Muscle layer of duodenum (tissue), 2 donors: ENCODE data around the gene ATXN2L.
A peak's percentile ranks its signal among the peaks of the same experiment; 100 is the strongest.
"Not testable (repeated sequence)": the region's sequence is repeated elsewhere in the genome, so short reads cannot be mapped to it uniquely, and the experiment has no call there.

Experiments used
- H3K27ac ChIP-seq: one replicate; pipeline ENCODE4 v1.7.0; 2013; ENCODE audit warnings: mild to moderate bottlenecking, low read length
- H3K27me3 ChIP-seq: one replicate; pipeline ENCODE4 v1.7.0; 2013; ENCODE audit warnings: low read depth, mild to moderate bottlenecking, control low read depth, low read length
- H3K36me3 ChIP-seq, 2 donors: one replicate each; pipeline ENCODE4 v1.7.0; 2013; ENCODE audit warnings: low read length in 2 of 2, control low read depth in 1 of 2, mild to moderate bottlenecking in 1 of 2; ENCODE audit not compliant: insufficient read depth in 2 of 2, control insufficient read depth in 1 of 2
- H3K4me1 ChIP-seq, 2 donors: one replicate each; pipeline ENCODE4 v1.7.0; 2013; ENCODE audit warnings: low read length in 2 of 2, mild to moderate bottlenecking in 2 of 2, control low read depth in 1 of 2, moderate library complexity in 1 of 2; ENCODE audit not compliant: insufficient read depth in 2 of 2, control insufficient read depth in 1 of 2
- H3K4me3 ChIP-seq, 2 donors: one replicate each; pipeline ENCODE4 v1.7.0; 2013; ENCODE audit warnings: low read length in 2 of 2, low read depth in 1 of 2, mild to moderate bottlenecking in 1 of 2
- H3K9me3 ChIP-seq, 2 donors: one replicate each; pipeline ENCODE4 v1.7.0; 2013; ENCODE audit warnings: low read length in 2 of 2, control low read depth in 1 of 2, mild to moderate bottlenecking in 1 of 2; ENCODE audit not compliant: control insufficient read depth in 1 of 2
- donor health status: healthy.

Gene ATXN2L

GRCh38 chr16:28822520-28823290 lies at the start of gene ATXN2L:
Gene ATXN2L (plus strand): TSS chr16:28822999. CDS start chr16:28823260, 261 bp downstream.
- Histone ChIP-seq H3K27ac (peak within 1 kb of the TSS; percentile 71), H3K36me3 (peaks cover 28 to 34% of the 10 kb centered on the region in 2 donors), H3K4me3 (peak within 1 kb of the TSS; percentile 88 to 95), H3K27me3 (no peaks in the 10 kb centered on the region), H3K9me3 (no peaks in the 10 kb centered on the region), H3K4me1 (peaks cover 7 to 24% of the 10 kb centered on the region in 2 donors)

GRCh38 chr16:28781697-28782096 lies 41.1 kb upstream of the ATXN2L start:
- H3K36me3 ChIP-seq, H3K4me3 ChIP-seq, H3K9me3 ChIP-seq: not testable (repeated sequence)

GRCh38 chr16:28782357-28782756 lies 40.4 kb upstream of the ATXN2L start:
- H3K9me3 ChIP-seq, H3K27ac ChIP-seq, H3K4me3 ChIP-seq, H3K27me3 ChIP-seq, H3K36me3 ChIP-seq, H3K4me1 ChIP-seq: not testable (repeated sequence)

More at GRCh38 chr16:28781697-28782096, 41.1 kb upstream of the ATXN2L start:
- H3K27ac ChIP-seq, H3K4me1 ChIP-seq, H3K27me3 ChIP-seq: not testable (repeated sequence)

- not testable (repeated sequence) for H3K27ac ChIP-seq, H3K4me1 ChIP-seq, H3K27me3 ChIP-seq, H3K9me3 ChIP-seq, H3K36me3 ChIP-seq, H3K4me3 ChIP-seq
Measured at GRCh38 chr16:28802235-28803019, 20.4 kb upstream of the ATXN2L start.

- H3K4me3 ChIP-seq, H3K9me3 ChIP-seq, H3K27me3 ChIP-seq, H3K36me3 ChIP-seq, H3K27ac ChIP-seq, H3K4me1 ChIP-seq: not testable (repeated sequence)
Measured at GRCh38 chr16:28807445-28808120, 15.2 kb upstream of the ATXN2L start.

GRCh38 chr16:28820016-28820415 lies 2.8 kb upstream of the ATXN2L start:
- Histone ChIP-seq H3K27me3 (no peaks in the 10 kb centered on the region), H3K4me3 (no peak overlapping the region), H3K27ac (no peak overlapping the region), H3K9me3 (no peaks in the 10 kb centered on the region), H3K36me3 (peaks cover under 1 to 11% of the 10 kb centered on the region in 2 donors), H3K4me1 (peaks cover under 1 to 12% of the 10 kb centered on the region in 2 donors)

GRCh38 chr16:28820546-28820945 lies 2.3 kb upstream of the ATXN2L start:
- H3K9me3 ChIP-seq, H3K27ac ChIP-seq, H3K27me3 ChIP-seq, H3K4me3 ChIP-seq: not testable (repeated sequence)
- Histone ChIP-seq H3K4me1 (peaks cover 6 to 18% of the 10 kb centered on the region in 2 donors), H3K36me3 (peaks cover 6 to 15% of the 10 kb centered on the region in 2 donors)

GRCh38 chr16:28821874-28822519 lies 802 bp upstream of the ATXN2L start:
- Histone ChIP-seq H3K27ac (peak overlapping the region; percentile 71), H3K36me3 (peaks cover 20 to 27% of the 10 kb centered on the region in 2 donors), H3K9me3 (no peaks in the 10 kb centered on the region), H3K4me3 (peak overlapping the region; percentile 66 to 95), H3K27me3 (no peaks in the 10 kb centered on the region), H3K4me1 (peaks cover 7 to 24% of the 10 kb centered on the region in 2 donors)

- H3K4me1 ChIP-seq, result peaks cover 7 to 24% of the 10 kb centered on the region in 2 donors
- no peaks in the 10 kb centered on the region for H3K9me3 ChIP-seq
- peak overlapping the region; percentile 88 to 95 for H3K4me3 ChIP-seq
- no peaks in the 10 kb centered on the region for H3K27me3 ChIP-seq
- H3K36me3 ChIP-seq, result peaks cover 33 to 41% of the 10 kb centered on the region in 2 donors
- peak overlapping the region; percentile 71 for H3K27ac ChIP-seq
Measured at GRCh38 chr16:28823291-28823872, 583 bp downstream of the ATXN2L start.

GRCh38 chr16:28823873-28824716 lies 1.3 kb downstream of the ATXN2L start:
- peak overlapping the region; percentile 88 to 95 for H3K4me3 ChIP-seq
- H3K9me3 ChIP-seq, result no peaks in the 10 kb centered on the region
- H3K27me3 ChIP-seq, result no peaks in the 10 kb centered on the region
- H3K27ac ChIP-seq, result peak overlapping the region; percentile 94
- peaks cover 34 to 48% of the 10 kb centered on the region in 2 donors for H3K36me3 ChIP-seq
- H3K4me1 ChIP-seq, result peaks cover 7 to 24% of the 10 kb centered on the region in 2 donors
